Neural progenitor cell (in vitro differentiated cells): Measurements from ENCODE around the gene NDUFA13.

Experiments used
- EZH2 ChIP-seq: fragments of 200-600 bp; sonication (generic); IDR thresholded peaks from 2 replicates; pipeline ENCODE4 v1.6.1; 2017; ENCODE audit warnings: antibody characterized with exemption, mild to moderate bottlenecking, moderate library complexity
- EZH2phosphoT487 ChIP-seq: fragments of 200-600 bp; sonication (generic); IDR thresholded peaks from 2 replicates; pipeline ENCODE4 v1.6.1; 2017; ENCODE audit warnings: antibody characterized with exemption
- TF ChIP-seq, protein P1 (sequence below): fragments of 200-600 bp; sonication (generic); IDR thresholded peaks from 2 replicates; pipeline ENCODE4 v1.5.1; 2017; ENCODE audit warnings: antibody characterized with exemption, mild to moderate bottlenecking

DNA sequence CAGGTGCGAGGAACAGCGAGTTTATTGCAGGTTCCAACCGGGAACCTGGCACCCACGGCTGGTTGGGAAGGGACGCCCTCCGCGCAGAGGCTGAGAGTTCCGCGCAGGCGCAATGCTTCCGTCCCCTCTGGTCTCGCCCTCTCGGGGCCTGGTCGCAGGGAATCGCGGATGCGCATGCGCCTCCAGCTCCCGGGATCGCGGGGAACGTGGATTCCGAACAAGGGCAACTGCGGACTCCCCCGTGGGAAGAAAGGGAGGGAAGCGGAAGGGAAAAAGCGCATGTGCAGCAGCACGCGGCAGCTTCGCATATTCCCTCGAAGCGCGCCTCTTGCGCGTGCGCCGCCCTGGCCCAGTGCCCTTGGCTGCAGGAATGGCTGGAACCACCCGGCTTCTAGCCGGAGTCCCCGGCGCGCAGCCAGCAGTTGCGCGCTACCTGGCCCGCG lies 1.8 kb upstream of the NDUFA13 start:
- TF ChIP-seq, protein P1, sequence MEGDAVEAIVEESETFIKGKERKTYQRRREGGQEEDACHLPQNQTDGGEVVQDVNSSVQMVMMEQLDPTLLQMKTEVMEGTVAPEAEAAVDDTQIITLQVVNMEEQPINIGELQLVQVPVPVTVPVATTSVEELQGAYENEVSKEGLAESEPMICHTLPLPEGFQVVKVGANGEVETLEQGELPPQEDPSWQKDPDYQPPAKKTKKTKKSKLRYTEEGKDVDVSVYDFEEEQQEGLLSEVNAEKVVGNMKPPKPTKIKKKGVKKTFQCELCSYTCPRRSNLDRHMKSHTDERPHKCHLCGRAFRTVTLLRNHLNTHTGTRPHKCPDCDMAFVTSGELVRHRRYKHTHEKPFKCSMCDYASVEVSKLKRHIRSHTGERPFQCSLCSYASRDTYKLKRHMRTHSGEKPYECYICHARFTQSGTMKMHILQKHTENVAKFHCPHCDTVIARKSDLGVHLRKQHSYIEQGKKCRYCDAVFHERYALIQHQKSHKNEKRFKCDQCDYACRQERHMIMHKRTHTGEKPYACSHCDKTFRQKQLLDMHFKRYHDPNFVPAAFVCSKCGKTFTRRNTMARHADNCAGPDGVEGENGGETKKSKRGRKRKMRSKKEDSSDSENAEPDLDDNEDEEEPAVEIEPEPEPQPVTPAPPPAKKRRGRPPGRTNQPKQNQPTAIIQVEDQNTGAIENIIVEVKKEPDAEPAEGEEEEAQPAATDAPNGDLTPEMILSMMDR, result no peak
- TF ChIP-seq EZH2phosphoT487 (no peak), EZH2 (no peak)
